HepG2 (cell line): ENCODE measurements around the gene GSX1. TPM values are rescaled to one million over a fixed set of nuclear protein-coding genes. Genes with fewer than 3 reads are reported as not detected.

ENCODE experiments used
- ADNP ChIP-seq: sonication (generic); formaldehyde crosslinking; IDR thresholded peaks from 2 replicates; pipeline ENCODE4 v1.4.0; 2020; ENCODE audit warnings: missing genetic modification reagents
- ATF3 ChIP-seq: sonication (generic); formaldehyde crosslinking; IDR thresholded peaks from 2 replicates; pipeline ENCODE4 v1.4.0; 2020; ENCODE audit warnings: missing genetic modification reagents
- BORCS8-MEF2B ChIP-seq: sonication (generic); formaldehyde crosslinking; IDR thresholded peaks from 2 replicates; pipeline ENCODE4 v1.8.0; 2022; ENCODE audit warnings: mild to moderate bottlenecking, missing genetic modification reagents
- CSRNP2 ChIP-seq: sonication (generic); formaldehyde crosslinking; conservative IDR thresholded peaks from 2 replicates; pipeline ENCODE4 v1.8.0; 2022; ENCODE audit warnings: low read depth, missing genetic modification reagents
- GABPB1 ChIP-seq: IDR thresholded peaks from 2 replicates; pipeline ENCODE4 v1.6.1; 2016; ENCODE audit warnings: mild to moderate bottlenecking, missing genetic modification reagents, moderate library complexity, missing compliant biosample characterization
- HIVEP1 ChIP-seq: sonication (generic); formaldehyde crosslinking; IDR thresholded peaks from 2 replicates; pipeline ENCODE4 v1.4.0; 2020; ENCODE audit warnings: mild to moderate bottlenecking, missing genetic modification reagents
- HMGXB4 ChIP-seq, 2 experiments: sonication (generic) in 1 of 2; formaldehyde crosslinking in 1 of 2; IDR thresholded peaks; 2 replicates each; pipeline versions ENCODE4 v1.4.0 to v1.6.1; 2018 to 2020; ENCODE audit warnings: missing genetic modification reagents in 2 of 2, borderline replicate concordance in 1 of 2, low read depth in 1 of 2, mild to moderate bottlenecking in 1 of 2, missing biosample characterization in 1 of 2
- MEIS1 ChIP-seq: sonication (generic); formaldehyde crosslinking; IDR thresholded peaks from 2 replicates; pipeline ENCODE4 v1.9.0; 2021; ENCODE audit warnings: mild to moderate bottlenecking, missing genetic modification reagents, moderate library complexity, borderline replicate concordance
- NFIC ChIP-seq: IDR thresholded peaks from 2 replicates; pipeline ENCODE4 v1.6.1; 2012; ENCODE audit warnings: mild to moderate bottlenecking, low read length, inconsistent platforms
- NFYC ChIP-seq: IDR thresholded peaks from 2 replicates; pipeline ENCODE4 v1.6.1; 2016; ENCODE audit warnings: missing genetic modification reagents, missing compliant biosample characterization
- NONO ChIP-seq, 2 experiments: fragments of 450-650 bp in 1 of 2; sonication (generic) in 1 of 2; formaldehyde crosslinking in 1 of 2; IDR thresholded peaks in 1 of 2; conservative IDR thresholded peaks in 1 of 2; 2 replicates each; pipeline versions ENCODE4 v1.6.1 to v1.8.0; 2017 to 2022; ENCODE audit warnings: mild to moderate bottlenecking in 1 of 2, missing genetic modification reagents in 1 of 2, moderate library complexity in 1 of 2
- NRL ChIP-seq: sonication (generic); formaldehyde crosslinking; IDR thresholded peaks from 2 replicates; pipeline ENCODE4 v1.5.0; 2020; ENCODE audit warnings: missing genetic modification reagents, mild to moderate bottlenecking, moderate library complexity, borderline replicate concordance
- SMC3 ChIP-seq: IDR thresholded peaks from 2 replicates; pipeline ENCODE4 v1.6.1; 2011; ENCODE audit warnings: low read length, improper control_type of control experiment
- STAG1 ChIP-seq: sonication (generic); formaldehyde crosslinking; IDR thresholded peaks from 2 replicates; pipeline ENCODE4 v1.4.0; 2020; ENCODE audit warnings: missing genetic modification reagents
- TBX2 ChIP-seq: sonication (generic); formaldehyde crosslinking; IDR thresholded peaks from 2 replicates; pipeline ENCODE4 v1.5.0; 2020; ENCODE audit warnings: missing genetic modification reagents, mild to moderate bottlenecking, borderline replicate concordance
- U2AF2 ChIP-seq: fragments of 200-400 bp; formaldehyde crosslinking; IDR thresholded peaks from 2 replicates; pipeline ENCODE4 v1.6.1; 2017; ENCODE audit warnings: low read depth, mild to moderate bottlenecking, low read length
- XRCC5 ChIP-seq: fragments of 200-400 bp; formaldehyde crosslinking; optimal IDR thresholded peaks from 2 replicates; pipeline ENCODE3; 2017; ENCODE audit warnings: mild to moderate bottlenecking, low read length
- ZBTB3 ChIP-seq: sonication (generic); formaldehyde crosslinking; IDR thresholded peaks from 2 replicates; pipeline ENCODE4 v1.4.0; 2020; ENCODE audit warnings: low read depth, mild to moderate bottlenecking, moderate library complexity, missing genetic modification reagents, borderline replicate concordance
- ZNF12 ChIP-seq: sonication (generic); formaldehyde crosslinking; IDR thresholded peaks from 2 replicates; pipeline ENCODE4 v1.5.0; 2020; ENCODE audit warnings: missing genetic modification reagents
- ZNF383 ChIP-seq: sonication (generic); formaldehyde crosslinking; IDR thresholded peaks from 2 replicates; pipeline ENCODE4 v1.4.0; 2020; ENCODE audit warnings: missing genetic modification reagents, mild to moderate bottlenecking, borderline replicate concordance
- ZNF414 ChIP-seq: sonication (generic); formaldehyde crosslinking; IDR thresholded peaks from 2 replicates; pipeline ENCODE4 v1.5.0; 2020; ENCODE audit warnings: missing genetic modification reagents
- ZNF691 ChIP-seq: sonication (generic); formaldehyde crosslinking; IDR thresholded peaks from 2 replicates; pipeline ENCODE4 v1.4.0; 2020; ENCODE audit warnings: missing genetic modification reagents, low read depth, mild to moderate bottlenecking, borderline replicate concordance
- polyA plus RNA-seq, 8 experiments: library from polyadenylated mRNA; depleted of rRNA in 3 of 8; stranded (reverse) in 7 of 8; unstranded in 1 of 8; fragments of >200 nt; fragmentation: Illumina TruSeq in 4 of 8; extraction: Trizol in 4 of 8; gene quantifications; 2 replicates each; pipeline versions ENCODE4 v1.2.1 to v1.2.3, GENCODE V29; 2011 to 2016; ENCODE audit warnings: low read depth in 4 of 8, missing spikeins in 1 of 8, mixed read lengths in 1 of 8; ENCODE audit not compliant: insufficient read depth in 1 of 8
- total RNA-seq, 5 experiments: library from RNA; depleted of rRNA; stranded (reverse); fragments of >200 nt; fragmentation: Illumina TruSeq; extraction: Trizol; gene quantifications; 2 replicates each; pipeline ENCODE4 v1.2.3, GENCODE V29; 2016; ENCODE audit warnings: low read depth in 1 of 5

GSX1 gene
- total and polyA plus RNA-seq, 2 of the 13 experiments (the other 11 are each of a cell fraction or from before 2014, with no cell fraction given): not detected

- peak; percentile 62 to 72; a peak in 3 of 4 replicates for TF ChIP-seq HMGXB4 (CRISPR knock-in tag; IDR thresholded peaks at IDR 0.05; ENCODE audit: borderline replicate concordance in 1 of 2, low read depth in 1 of 2)
- no peak for TF ChIP-seq U2AF2
- no peak for TF ChIP-seq NFYC (CRISPR knock-in tag)
- TF ChIP-seq ADNP (CRISPR knock-in tag): no peak
- TF ChIP-seq ZBTB3 (CRISPR knock-in tag): no peak
- TF ChIP-seq MEIS1 (CRISPR knock-in tag): peak; percentile 39; the same call in 1 of the 2 replicates
- no peak for TF ChIP-seq HIVEP1 (CRISPR knock-in tag)
- peak; percentile 95 for TF ChIP-seq STAG1 (CRISPR knock-in tag)
- TF ChIP-seq ZNF12 (CRISPR knock-in tag): no peak
- TF ChIP-seq BORCS8-MEF2B (CRISPR knock-in tag): peak; percentile 35; the same call in 1 of the 2 replicates
- TF ChIP-seq ZNF383: no peak
- TF ChIP-seq NONO (IDR thresholded peaks at IDR 0.05): no peak
- no peak for TF ChIP-seq NONO (CRISPR knock-in tag; conservative IDR thresholded peaks at IDR 0.05)
- peak; percentile 51; the same call in 1 of the 2 replicates for TF ChIP-seq ZNF691 (CRISPR knock-in tag)
- no peak for TF ChIP-seq CSRNP2
- peak; percentile 85 for TF ChIP-seq XRCC5
- peak; percentile 77 for TF ChIP-seq SMC3
- TF ChIP-seq TBX2 (CRISPR knock-in tag): 0 out of 2 replicates have a peak, but pooled peaks have one; percentile 21
- no peak for TF ChIP-seq ATF3 (CRISPR knock-in tag)
- no peak for TF ChIP-seq NFIC
- 0 out of 2 replicates have a peak, but pooled peaks have one; percentile 11 for TF ChIP-seq NRL (CRISPR knock-in tag)
- TF ChIP-seq GABPB1 (CRISPR knock-in tag): 0 out of 2 replicates have a peak, but pooled peaks have one; percentile 30
- TF ChIP-seq ZNF414 (CRISPR knock-in tag): 0 out of 2 replicates have a peak, but pooled peaks have one; percentile 48
These were observed 34.4 kb downstream of the GSX1 start (continued) for GRCh38 chr13:27826379-27827353.
